ENCODE data around the gene NADK2.
A peak's percentile ranks its signal among the peaks of the same experiment; 100 is the strongest.

Gene NADK2

DNA sequence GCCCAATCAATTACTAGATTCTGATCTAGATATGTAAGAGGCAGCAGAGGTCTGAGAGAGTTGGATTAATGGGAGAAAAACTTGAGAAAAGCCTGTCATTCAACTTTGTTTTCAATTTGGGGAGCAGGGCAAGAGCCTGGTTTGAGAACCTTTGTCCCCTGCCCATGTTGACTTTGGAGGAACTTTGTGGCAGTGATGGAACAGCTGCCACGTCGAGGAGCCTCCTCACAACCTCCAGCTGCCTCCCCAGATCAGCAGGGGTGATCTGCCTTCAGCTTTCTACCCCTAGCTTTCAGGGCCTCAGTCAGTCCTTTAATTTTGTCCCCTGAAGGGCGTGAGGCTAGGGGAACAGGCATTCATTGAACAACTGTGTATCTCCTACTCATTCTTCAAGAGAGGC is 81.1 kb downstream of the NADK2 start:
- DNase-seq: no peak

DNA sequence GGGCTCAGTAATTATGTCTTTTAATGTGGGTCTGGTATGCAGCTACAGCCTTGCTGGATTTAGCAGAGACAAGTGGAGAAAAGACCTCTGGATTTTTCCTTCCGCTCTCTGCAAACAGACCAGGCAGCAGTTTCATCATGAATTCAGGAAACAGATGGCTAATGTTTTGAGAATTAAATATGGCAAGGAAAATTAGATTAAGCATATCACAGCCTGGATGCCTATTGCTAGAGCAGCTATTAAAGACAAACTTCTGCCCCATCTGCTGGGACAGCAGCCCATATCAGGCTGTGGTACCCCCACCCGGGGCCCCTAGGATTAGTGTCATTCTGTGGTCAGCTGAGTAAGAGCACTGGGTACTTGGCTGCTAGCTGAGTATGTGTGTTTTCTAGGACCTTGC is 83.6 kb downstream of the NADK2 start:
- peak; percentile 99 for DNase-seq

DNA sequence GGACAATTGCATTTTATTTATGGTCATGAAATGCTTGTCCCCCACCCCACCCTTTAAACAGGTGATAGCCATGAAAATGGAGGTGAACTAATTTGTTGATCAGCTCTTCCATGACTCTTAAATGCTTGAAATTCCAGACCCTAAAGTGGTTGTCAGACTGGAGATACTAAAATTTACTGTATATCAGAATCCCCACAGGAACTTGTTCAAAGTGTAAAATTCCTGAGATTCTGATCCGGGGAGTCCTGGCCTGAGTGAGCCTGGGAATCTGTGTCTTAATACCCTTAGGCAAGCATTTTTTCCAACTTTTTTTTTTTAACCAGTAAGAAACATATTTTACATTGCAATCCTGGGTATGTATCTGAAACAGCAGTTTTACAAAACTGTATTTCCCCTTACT is 85.1 kb downstream of the NADK2 start:
- DNase-seq: no peak

DNA sequence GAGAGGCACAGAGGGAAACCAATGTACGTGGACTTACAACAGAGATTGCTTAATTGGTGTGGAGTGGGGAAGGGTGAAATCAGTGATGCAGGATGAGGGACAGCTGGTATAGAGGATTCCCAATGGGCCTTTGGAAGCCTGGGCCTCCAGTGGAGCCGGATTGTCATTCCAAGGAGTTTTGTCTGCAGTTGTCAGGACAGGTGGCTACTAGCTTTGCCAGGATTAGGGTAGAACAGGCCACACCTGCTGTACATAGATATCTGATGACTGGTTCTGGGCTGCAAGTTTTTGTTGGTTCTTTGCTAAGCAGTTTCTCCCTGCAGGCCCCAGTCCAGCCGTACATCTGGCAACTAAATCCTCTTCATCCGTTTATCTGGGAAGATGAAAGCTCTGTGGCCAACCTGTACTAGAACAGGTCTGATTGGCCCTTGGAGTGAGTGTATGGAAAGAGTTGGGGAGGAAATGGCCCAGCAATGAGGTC is 85.6 kb downstream of the NADK2 start:
- peak; percentile 100 for DNase-seq

DNA sequence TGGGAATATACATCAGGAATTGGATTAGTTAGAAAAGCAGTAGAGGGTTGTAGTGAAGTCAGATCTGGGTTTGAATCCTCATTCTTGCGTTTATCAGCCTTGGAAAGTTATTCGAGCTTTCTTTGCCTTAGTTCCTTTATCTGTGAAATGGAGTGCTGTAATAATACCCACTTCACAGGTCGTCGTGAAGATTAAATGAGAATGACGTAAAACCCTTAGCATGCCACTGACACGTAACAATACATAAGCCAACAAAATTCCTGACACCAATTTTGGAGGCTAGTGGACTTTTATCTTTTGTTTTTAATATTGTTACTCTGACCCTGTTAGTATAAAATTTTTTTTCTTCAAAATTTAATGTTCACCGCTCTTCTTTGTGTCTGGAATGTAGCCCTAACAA is 86.4 kb downstream of the NADK2 start:
- DNase-seq: peak; percentile 20

DNA sequence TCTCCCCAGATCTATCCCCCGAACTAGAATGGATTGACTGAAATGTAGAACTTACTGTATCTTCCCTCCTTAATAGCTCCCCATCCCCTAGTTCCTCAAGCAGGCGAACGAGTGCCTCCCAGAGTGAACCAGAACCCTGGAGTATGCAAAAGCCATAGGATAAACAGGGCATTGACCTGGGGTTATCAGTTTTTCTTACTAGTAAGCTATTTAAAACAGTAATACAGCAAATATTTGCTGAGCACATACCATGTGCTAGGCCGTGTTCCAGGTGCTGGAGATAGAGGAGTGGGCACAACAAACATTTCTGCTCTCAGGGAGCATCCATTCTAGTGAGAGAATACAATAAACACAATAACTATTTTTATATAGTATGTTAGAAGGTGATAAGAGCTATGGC is 88.0 kb downstream of the NADK2 start:
- no peak for DNase-seq

DNA sequence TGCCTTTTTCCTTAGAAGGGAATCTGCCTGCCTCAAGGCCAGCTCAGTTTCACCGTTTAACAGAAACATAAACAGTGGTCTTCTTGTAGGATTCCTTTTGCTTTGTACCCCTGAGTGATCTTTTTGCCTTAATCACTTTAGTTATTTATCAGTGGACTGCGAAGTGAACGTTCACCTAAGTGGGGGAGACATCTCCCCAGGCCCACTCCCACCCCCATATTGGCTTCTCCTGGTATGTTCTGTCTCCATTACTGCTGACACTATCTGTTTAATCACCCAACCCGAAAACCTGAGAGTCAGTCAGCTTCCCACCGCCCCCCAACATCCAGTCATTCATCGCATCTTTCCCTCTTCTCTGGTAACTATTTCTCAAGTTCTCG is 88.4 kb downstream of the NADK2 start:
- DNase-seq: no peak

DNA sequence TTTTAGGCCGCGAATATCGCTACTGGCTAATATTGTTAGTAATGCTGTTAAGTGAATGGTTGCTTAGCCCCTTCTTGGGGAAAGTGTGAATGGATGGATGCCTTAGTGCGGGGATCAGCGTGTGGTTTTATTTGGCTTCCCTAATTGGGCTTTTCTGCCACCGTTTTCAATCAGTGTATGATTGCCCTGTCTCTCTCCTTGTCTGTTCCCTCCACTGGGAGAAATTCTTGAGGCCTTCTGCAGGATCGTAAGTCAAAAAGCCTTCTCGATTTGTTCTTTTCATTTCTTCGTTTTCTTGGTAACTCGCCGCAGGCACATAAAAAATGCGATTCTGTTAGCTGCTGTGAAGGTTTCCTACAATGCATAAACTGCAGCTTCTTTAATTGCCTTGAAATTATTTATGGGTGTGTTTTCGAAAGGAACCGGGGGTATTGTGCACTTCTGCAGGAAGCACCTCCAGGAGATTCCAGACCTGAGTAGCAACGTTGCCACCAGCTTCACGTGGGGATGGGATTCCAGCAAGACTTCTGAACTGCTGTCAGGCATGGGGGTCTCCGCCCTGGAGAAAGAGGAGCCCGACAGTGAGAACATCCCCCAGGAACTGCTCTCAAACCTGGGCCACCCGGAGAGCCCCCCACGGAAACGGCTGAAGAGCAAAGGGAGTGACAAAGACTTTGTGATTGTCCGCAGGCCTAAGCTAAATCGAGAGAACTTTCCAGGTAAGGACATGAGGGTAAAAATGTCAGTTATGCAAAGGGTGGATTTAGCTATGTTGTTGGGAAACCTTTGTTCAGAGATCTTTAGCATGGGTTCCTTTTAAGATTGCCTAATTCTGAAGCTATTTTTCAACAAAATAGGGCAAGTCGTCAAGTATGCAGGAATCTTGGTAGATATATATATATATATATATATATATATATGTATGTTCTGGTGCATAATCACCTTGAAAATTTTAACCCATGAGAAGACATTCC is 89.1 kb downstream of the NADK2 start:
- no peak for DNase-seq

DNA sequence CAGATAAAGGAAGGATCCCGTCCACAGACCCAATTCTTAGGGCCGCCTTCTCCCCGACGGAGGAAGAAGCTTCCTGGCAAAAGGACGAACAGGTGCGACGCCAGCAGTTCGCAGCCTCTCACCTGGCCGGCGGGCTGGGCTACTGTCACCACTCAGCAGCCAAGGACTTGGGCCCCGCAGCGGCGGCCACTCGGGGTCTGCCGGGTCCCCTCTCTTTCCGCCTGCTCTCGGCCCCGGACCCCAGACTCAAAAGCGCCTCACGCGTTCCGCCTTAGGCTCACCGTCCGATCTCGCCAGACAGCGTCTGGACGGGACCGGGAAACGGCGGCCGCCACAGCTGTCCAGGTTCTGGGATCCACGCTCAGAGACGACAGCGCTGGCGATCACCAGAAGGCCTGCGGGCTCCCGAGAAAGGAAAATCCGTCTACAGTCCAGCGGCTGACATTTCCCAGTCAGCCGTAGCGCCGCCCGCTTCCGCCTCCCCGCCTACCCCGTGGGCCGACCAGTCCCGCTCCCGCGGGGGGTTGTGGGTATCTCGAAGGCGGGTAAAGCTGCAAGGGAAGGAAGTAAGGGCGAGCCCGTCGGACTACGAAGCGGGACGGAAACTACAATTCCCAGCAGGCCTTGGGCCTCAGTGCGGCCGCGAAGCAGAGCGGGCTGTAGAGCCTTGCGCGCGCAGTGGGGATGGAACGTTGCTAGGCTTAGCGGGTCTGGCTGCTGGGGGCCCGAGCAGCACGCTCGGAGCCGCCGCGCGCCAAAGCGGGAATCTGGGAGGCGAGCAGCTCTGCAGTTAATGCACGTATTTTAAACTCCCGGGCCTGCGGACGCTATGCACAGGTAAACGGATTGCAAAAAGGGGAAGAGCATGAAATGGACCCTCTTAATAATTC is 90.0 kb downstream of the NADK2 start, which contains the start of the genes LMBRD2 and SKP2:
Gene LMBRD2 (minus strand): TSS at position 454 of the 890 bp plus-strand sequence. CDS start 8,538 bp downstream, outside the sequence.
Gene SKP2 (plus strand): TSS at position 678 of the 890 bp plus-strand sequence. CDS start 152 bp downstream, at position 830.
- DNase-seq: peak; percentile 97

DNA sequence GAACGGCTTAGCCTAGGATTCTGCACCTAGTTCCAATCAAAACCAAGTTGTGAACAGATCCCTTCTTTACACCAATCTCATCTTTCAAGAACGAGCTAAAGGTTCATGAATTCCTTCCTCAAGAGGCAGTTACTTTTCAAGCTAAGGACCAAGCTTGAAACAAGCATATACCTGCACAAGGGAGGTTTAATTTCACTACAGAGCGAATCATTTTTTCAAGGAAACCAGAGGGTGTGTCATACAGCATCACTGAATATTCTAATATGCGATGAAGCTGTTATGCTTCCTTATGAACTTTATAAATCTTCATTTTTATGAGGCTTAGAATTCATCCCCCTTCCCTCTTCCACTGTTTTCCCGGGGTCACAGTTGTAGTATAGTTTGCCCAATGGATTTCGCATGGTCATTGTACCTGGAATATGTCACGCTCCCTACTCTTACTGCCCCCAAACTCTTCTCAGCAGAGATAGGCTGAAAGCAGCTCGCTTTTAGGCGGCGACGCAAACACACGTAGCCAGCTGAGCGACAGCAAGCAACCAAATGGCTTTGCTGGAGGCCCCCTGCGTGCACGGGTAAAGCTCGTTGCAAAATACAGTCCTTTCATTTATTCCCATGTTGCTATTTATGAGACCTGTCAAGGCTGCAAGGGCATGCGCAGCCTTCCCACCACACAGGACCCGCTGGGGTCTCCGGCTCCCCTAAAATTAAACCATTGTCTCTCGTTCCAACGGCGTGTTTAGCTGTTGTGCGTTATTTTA is 90.9 kb downstream of the NADK2 start:
- no peak for DNase-seq

DNA sequence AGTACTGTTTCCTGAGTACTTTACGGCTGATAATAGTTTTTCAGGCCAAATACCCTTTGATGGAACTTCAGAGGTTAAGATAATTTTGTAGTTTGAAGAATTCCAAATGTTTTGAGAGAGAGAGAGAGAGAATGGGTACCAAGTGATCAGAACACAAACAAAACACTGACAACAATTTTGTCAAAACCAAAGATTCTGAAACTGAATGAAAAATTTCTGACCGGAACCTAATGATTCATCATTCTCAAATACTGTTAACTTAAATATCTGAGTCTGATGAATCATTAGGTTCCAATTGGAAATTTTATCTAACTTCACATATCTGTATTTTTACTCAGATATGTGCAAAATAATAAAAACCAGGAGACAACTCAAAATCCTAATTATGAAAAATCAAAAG is 94.0 kb downstream of the NADK2 start:
- no peak for DNase-seq

DNA sequence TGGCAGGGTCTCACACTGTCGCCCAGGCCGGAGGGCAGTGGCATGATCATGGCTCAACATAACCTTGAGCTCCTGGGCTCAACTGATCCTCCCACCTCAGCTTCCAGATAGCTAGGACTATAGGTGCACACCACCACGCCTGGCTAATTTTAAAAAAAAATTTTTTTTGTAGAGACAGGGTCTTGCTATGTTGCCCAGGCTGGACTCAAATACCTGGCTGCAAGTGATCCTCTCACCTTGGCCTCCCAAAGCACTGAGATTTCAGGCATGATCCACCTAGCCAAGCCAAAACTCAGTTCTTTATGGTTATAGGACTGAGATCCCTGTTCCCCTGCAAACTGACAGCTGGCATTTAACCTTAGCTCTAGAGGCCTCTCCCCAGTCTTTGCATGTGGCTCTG is 95.3 kb downstream of the NADK2 start:
- no peak for DNase-seq

DNA sequence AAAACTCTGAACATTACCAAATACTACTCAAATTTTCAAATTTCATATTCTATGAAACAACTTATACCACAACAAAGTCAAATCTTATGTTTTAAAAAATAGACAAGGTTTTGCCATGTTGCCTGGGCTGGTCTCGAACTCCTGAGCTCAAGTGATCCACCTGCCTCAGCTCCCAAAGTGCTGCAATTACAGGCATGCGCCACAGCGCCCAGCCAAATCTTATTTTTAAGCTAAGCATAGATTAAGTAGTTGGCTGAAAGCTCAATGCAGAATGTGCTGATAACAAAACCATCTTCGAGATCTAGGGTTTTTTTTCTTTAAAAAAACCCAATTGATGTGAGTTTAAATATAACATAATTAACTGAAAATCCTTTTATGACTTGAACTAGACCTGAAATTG is 96.4 kb downstream of the NADK2 start:
- DNase-seq: no peak

Data from NCI-H524 treated with DMSO at 0.1 percent for 48 hours (cell line).